ENCODE measurements around the gene AFDN.

Gene AFDN

DNA sequence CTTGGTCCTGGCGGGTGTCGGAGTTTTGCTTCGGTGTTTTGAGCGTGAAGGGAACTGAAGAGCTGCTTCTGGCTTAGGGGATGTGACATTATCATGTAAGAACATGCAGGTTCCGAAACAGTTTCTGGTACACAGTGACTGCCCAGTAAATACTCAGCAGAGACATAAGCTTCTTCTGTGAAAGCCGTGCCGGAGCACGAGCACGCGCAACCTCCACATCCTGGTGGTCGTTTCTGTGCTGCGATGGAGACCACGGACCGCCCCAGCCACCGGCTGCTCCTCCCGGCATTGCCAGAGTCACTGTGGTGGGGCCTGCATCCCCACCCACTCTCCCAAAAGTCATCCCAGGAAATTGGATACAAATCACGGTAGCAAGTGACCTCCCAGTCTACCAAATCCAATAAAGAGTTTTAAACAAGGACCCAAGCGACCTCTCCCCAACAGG, 189.5 kb downstream of the AFDN start:
- Histone ChIP-seq H3K4me3 (ENCODE audit: low read length in 2 of 2) (no peak overlapping the region), H3K36me3 (ENCODE audit: control insufficient read depth in 2 of 2, insufficient read depth in 2 of 2, low read length in 2 of 2) (no peaks in the 10 kb centered on the region), H3K4me1 (ENCODE audit: control insufficient read depth, insufficient read depth, low read length) (no peaks in the 10 kb centered on the region), H3K27ac (ENCODE audit: low read length) (no peak overlapping the region), H3K27me3 (ENCODE audit: control insufficient read depth in 1 of 2, insufficient read depth in 2 of 2, low read length in 2 of 2) (peaks cover 0 to 2% of the 10 kb centered on the region in 2 donors), H3K9me3 (ENCODE audit: control insufficient read depth in 2 of 2, low read length in 2 of 2) (peaks cover 3 to 11% of the 10 kb centered on the region in 2 donors), H3K9ac (ENCODE audit: low read length in 2 of 2) (no peak overlapping the region)

DNA sequence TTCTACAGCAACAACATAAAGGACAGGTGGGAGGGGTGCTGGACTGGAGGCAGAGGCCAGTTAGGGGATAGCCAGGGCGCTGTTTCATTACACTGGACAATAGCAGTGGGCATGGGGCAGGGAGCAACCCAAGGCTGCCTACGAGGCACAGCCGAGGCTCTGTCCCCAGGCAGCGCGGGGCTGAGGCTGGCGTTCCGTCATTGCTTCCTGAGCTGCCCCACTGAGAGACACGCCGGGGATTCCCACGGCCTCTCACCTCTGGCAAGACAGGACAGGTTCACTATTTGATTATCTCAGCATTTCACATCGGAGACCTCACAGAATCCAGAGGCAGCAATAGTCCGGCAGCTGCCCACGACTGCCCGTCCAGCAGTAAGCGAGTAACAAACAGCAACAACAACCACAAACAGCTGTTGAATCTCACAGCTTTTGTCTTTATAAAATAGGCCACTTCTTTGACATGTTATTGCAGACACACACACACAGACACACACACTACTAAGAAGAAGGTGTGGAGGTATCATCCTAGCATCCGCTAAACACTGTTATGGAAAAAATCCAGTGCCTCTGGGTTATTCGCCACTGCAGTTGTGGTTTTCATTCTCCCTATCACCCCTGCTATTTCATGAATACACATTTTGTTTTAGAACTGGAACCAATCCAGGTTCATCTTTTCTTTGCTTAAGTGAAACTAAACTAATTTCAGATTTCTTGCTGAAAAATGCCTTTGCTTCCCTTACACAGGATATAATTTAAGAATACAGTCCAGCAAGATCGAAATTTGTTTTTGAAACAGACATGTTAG, 190.2 kb downstream of the AFDN start:
- Histone ChIP-seq H3K9ac (ENCODE audit: low read length in 2 of 2) (no peak overlapping the region), H3K9me3 (ENCODE audit: control insufficient read depth in 2 of 2, low read length in 2 of 2) (peaks cover 3 to 7% of the 10 kb centered on the region in 2 donors), H3K4me3 (ENCODE audit: low read length in 2 of 2) (no peak overlapping the region), H3K4me1 (ENCODE audit: control insufficient read depth, insufficient read depth, low read length) (no peaks in the 10 kb centered on the region), H3K27ac (ENCODE audit: low read length) (no peak overlapping the region), H3K36me3 (ENCODE audit: control insufficient read depth in 2 of 2, insufficient read depth in 2 of 2, low read length in 2 of 2) (no peaks in the 10 kb centered on the region), H3K27me3 (ENCODE audit: control insufficient read depth in 1 of 2, insufficient read depth in 2 of 2, low read length in 2 of 2) (peaks cover 0 to 2% of the 10 kb centered on the region in 2 donors)

DNA sequence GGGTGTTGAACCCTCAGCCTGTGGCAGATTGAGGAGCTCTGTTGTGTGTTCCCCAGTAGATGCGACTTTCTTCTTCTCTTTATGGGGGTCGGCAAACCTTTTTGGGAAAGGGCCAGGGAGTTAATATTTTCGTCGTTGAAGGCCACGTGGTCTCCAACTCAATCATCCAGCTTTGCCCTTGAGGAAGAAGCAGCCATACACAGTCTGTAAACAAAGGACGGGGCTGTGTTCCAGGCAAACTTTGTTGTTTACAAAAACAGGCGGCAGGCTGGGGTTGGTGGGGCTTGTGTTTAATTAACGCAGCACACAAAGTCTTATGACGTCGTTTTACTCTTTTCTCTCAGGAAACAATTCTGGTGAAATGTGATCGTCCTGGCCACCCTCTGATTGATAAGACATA, 190.9 kb downstream of the AFDN start:
- Histone ChIP-seq H3K27ac (ENCODE audit: low read length) (no peak overlapping the region), H3K4me1 (ENCODE audit: control insufficient read depth, insufficient read depth, low read length) (no peaks in the 10 kb centered on the region), H3K4me3 (ENCODE audit: low read length in 2 of 2) (no peak overlapping the region), H3K27me3 (ENCODE audit: control insufficient read depth in 1 of 2, insufficient read depth in 2 of 2, low read length in 2 of 2) (peaks cover 0 to 2% of the 10 kb centered on the region in 2 donors), H3K9me3 (ENCODE audit: control insufficient read depth in 2 of 2, low read length in 2 of 2) (peaks cover 0 to under 1% of the 10 kb centered on the region in 2 donors), H3K9ac (ENCODE audit: low read length in 2 of 2) (no peak overlapping the region), H3K36me3 (ENCODE audit: control insufficient read depth in 2 of 2, insufficient read depth in 2 of 2, low read length in 2 of 2) (no peaks in the 10 kb centered on the region)

DNA sequence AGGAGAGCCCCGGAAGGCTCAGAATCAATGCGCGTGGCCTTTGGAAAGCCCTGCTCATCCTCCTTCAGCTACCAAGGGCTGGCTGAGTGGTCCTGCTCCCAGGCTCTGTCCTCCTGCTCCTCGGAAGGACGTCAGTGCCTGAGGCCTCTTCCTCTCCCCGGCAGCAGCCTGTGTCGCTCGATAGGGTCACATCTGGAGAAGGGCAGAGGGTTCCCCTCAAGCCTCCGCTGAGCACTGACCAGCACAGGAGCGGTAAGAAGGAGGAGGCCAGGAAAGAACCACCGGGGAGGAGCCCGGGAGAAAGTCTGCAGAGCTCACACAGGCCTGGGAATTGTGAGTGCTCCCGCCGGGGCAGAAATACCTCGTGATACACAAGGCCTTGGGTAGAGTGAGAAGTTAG, 192.0 kb downstream of the AFDN start:
- no peak overlapping the region for H3K4me3 ChIP-seq (ENCODE audit: low read length in 2 of 2)
- H3K27ac ChIP-seq (ENCODE audit: low read length), result no peak overlapping the region
- peaks cover 0 to 4% of the 10 kb centered on the region in 2 donors for H3K27me3 ChIP-seq (ENCODE audit: control insufficient read depth in 1 of 2, insufficient read depth in 2 of 2, low read length in 2 of 2)
- no peaks in the 10 kb centered on the region for H3K4me1 ChIP-seq (ENCODE audit: control insufficient read depth, insufficient read depth, low read length)
- H3K9ac ChIP-seq (ENCODE audit: low read length in 2 of 2), result no peak overlapping the region
- no peaks in the 10 kb centered on the region for H3K36me3 ChIP-seq (ENCODE audit: control insufficient read depth in 2 of 2, insufficient read depth in 2 of 2, low read length in 2 of 2)
- H3K9me3 ChIP-seq (ENCODE audit: control insufficient read depth in 2 of 2, low read length in 2 of 2), result no peaks in the 10 kb centered on the region

DNA sequence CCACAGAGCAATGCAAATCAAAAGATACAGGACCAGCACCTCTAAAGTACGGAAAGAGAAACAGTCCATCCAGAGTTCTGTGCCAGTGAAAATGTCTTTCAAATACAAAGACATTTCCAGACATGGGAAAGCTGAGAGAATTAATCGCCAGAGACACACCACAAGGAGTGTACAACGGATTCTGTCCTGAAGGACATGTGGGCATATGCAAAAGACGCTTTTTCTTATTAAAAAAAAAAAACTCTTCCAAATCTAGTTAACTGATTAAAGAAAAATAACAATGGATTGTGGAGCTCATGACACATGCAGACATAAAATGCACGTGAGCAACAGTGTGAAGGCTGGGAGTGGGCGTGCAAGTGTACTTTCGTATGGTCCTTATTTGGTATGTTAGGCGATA, 193.5 kb downstream of the AFDN start:
- Histone ChIP-seq H3K9ac (ENCODE audit: low read length in 2 of 2) (no peak overlapping the region), H3K4me1 (ENCODE audit: control insufficient read depth, insufficient read depth, low read length) (no peaks in the 10 kb centered on the region)

DNA sequence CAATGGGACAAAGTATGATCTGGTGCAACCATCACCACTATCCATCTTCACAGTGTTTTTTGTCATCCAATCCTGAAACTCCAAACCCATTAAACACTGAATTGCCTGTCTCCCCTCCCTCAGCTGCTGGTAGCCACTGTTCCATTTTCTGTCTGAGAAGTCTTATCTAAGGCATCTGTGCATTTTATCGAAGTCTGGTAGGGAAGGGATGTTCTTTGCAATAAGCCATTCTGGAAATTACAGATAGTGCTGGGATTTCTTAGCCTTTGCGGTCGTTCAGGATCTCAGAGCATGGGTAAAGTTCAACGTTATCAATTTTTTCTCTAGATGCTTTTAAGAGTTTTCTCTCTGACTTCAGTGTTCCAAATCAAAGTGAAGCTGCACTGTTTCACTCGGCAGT, 194.9 kb downstream of the AFDN start:
- no peaks in the 10 kb centered on the region for H3K36me3 ChIP-seq (ENCODE audit: control insufficient read depth in 2 of 2, insufficient read depth in 2 of 2, low read length in 2 of 2)
- H3K27me3 ChIP-seq (ENCODE audit: control insufficient read depth in 1 of 2, insufficient read depth in 2 of 2, low read length in 2 of 2), result peaks cover 0 to 9% of the 10 kb centered on the region in 2 donors
- H3K4me1 ChIP-seq (ENCODE audit: control insufficient read depth, insufficient read depth, low read length), result no peaks in the 10 kb centered on the region
- H3K4me3 ChIP-seq (ENCODE audit: low read length in 2 of 2), result no peak overlapping the region
- no peak overlapping the region for H3K9ac ChIP-seq (ENCODE audit: low read length in 2 of 2)
- no peak overlapping the region for H3K27ac ChIP-seq (ENCODE audit: low read length)
- no peaks in the 10 kb centered on the region for H3K9me3 ChIP-seq (ENCODE audit: control insufficient read depth in 2 of 2, low read length in 2 of 2)

More for the DNA sequence above, 193.5 kb downstream of the AFDN start:
- H3K4me3 ChIP-seq (ENCODE audit: low read length in 2 of 2), result no peak overlapping the region
- H3K27ac ChIP-seq (ENCODE audit: low read length), result no peak overlapping the region
- H3K27me3 ChIP-seq (ENCODE audit: control insufficient read depth in 1 of 2, insufficient read depth in 2 of 2, low read length in 2 of 2), result peaks cover 0 to 4% of the 10 kb centered on the region in 2 donors
- H3K9me3 ChIP-seq (ENCODE audit: control insufficient read depth in 2 of 2, low read length in 2 of 2), result no peaks in the 10 kb centered on the region
- no peaks in the 10 kb centered on the region for H3K36me3 ChIP-seq (ENCODE audit: control insufficient read depth in 2 of 2, insufficient read depth in 2 of 2, low read length in 2 of 2)
